HepG2 (cell line): ENCODE measurements around the gene NFKBIL1. TPM values are rescaled to one million over a fixed set of nuclear protein-coding genes. Genes with fewer than 3 reads are reported as not detected.
"Not testable (repeated sequence)": the region's sequence is repeated elsewhere in the genome, so short reads cannot be mapped to it uniquely, and the experiment has no call there.

Source experiments
- ATAC-seq: fragments of 200-7000 bp; cut with Tn5 transposase; 3 replicates; pipeline ENCODE4 v1.9.1; 2020; ENCODE audit warnings: mild to moderate bottlenecking, moderate library complexity
- BruUV-seq: library from RNA; stranded (reverse); fragments of 400-500 nt; replicated peaks from 2 replicates; lab custom pipeline; 2021; lab: Mats Ljungman, UMichigan
- CTCF ChIA-PET: fragments of 300-600 bp; formaldehyde crosslinking; extraction: SDS; loops from one replicate; lab custom pipeline; 2021; ENCODE audit warnings: low total read pairs, inconsistent platforms, low intra/inter-chr PET ratio; lab: Yijun Ruan, JAX
- POLR2A ChIA-PET: fragments of 350-600 bp; sonication (Branson Sonifier 250); formaldehyde crosslinking; loops from one replicate; lab custom pipeline; 2020; ENCODE audit warnings: antibody characterized with exemption, inconsistent platforms; lab: Yijun Ruan, JAX
- DNase-seq: peaks from one replicate; pipeline ENCODE4 v3.0.0-alpha.2; 2015; ENCODE audit warnings: low spot score
- FAIRE-seq: peaks from 3 replicates; lab custom pipeline; 2011; peaks lifted over from hg19 to GRCh38; lab: Jason Lieb, UNC
- H2AFZ ChIP-seq: one replicate; pipeline ENCODE4 v1.6.1; 2011; ENCODE audit warnings: low read length, inconsistent platforms
- H3K27ac ChIP-seq: fragments of 300-600 bp; 3 replicates; pipeline ENCODE4 v1.8.0; 2011; ENCODE audit warnings: mixed run types, mild to moderate bottlenecking, mixed read lengths, low read length, inconsistent platforms; ENCODE audit not compliant: insufficient read depth; ENCODE audit errors: extremely low read length
- H3K27me3 ChIP-seq, 2 experiments: fragments of 200-600 bp in 1 of 2; 2 replicates in 1 of 2; 3 replicates in 1 of 2; pipeline versions ENCODE4 v1.6.0 to v1.8.0; 2011; ENCODE audit warnings: low read length in 2 of 2, mild to moderate bottlenecking in 2 of 2, moderate library complexity in 2 of 2, inconsistent platforms in 1 of 2; ENCODE audit not compliant: insufficient read depth in 2 of 2, control insufficient read depth in 1 of 2
- H3K36me3 ChIP-seq, 2 experiments: fragments of 200-600 bp in 1 of 2; replicated peaks in 1 of 2; 2 replicates in 1 of 2; 3 replicates in 1 of 2; pipeline versions ENCODE4 v1.5.1 to v1.8.0; 2011; ENCODE audit warnings: low read length in 2 of 2, inconsistent platforms in 1 of 2; ENCODE audit not compliant: insufficient read depth in 2 of 2, control insufficient read depth in 1 of 2
- H3K4me1 ChIP-seq: 2 replicates; pipeline ENCODE4 v1.5.1; 2012; ENCODE audit warnings: low read length, inconsistent platforms; ENCODE audit not compliant: insufficient read depth
- H3K4me2 ChIP-seq: 2 replicates; pipeline ENCODE4 v1.6.0; 2011; ENCODE audit warnings: low read depth, low read length, inconsistent platforms
- H3K4me3 ChIP-seq, 3 experiments: fragments of 200-600 bp in 1 of 3; sonication (generic), shearing (Covaris generic) in 1 of 3; replicated peaks in 1 of 3; 2 replicates each; pipeline ENCODE4 v1.5.1; 2011 to 2016; ENCODE audit warnings: low read length in 3 of 3, inconsistent platforms in 2 of 3, low read depth in 2 of 3, mild to moderate bottlenecking in 2 of 3, control low read depth in 1 of 3, mixed read lengths in 1 of 3; ENCODE audit not compliant: insufficient read depth in 1 of 3
- H3K79me2 ChIP-seq: one replicate; pipeline ENCODE4 v1.6.1; 2011; ENCODE audit warnings: low read length, inconsistent platforms; ENCODE audit not compliant: insufficient read depth
- H3K9ac ChIP-seq: 2 replicates; pipeline ENCODE4 v1.6.0; 2011; ENCODE audit warnings: mild to moderate bottlenecking, low read depth, low read length, inconsistent platforms; ENCODE audit not compliant: insufficient read depth
- H3K9me3 ChIP-seq: 2 replicates; pipeline ENCODE4 v1.5.1; 2012; ENCODE audit warnings: mild to moderate bottlenecking, low read length
- H4K20me1 ChIP-seq: 2 replicates; pipeline ENCODE4 v1.6.0; 2011; ENCODE audit warnings: inconsistent platforms, mild to moderate bottlenecking, low read length, moderate library complexity; ENCODE audit not compliant: insufficient read depth
- ATAD3A ChIP-seq: sonication (generic); formaldehyde crosslinking; IDR thresholded peaks from 2 replicates; pipeline ENCODE4 v1.4.0; 2020; ENCODE audit warnings: missing genetic modification reagents
- CTCF ChIP-seq: sonication (generic); formaldehyde crosslinking; IDR thresholded peaks from 2 replicates; pipeline ENCODE4 v1.5.0; 2020; ENCODE audit warnings: mild to moderate bottlenecking, missing genetic modification reagents, moderate library complexity
- FOXA1 ChIP-seq, 2 experiments: fragments of 450-650 bp in 1 of 2; sonication (generic) in 1 of 2; formaldehyde crosslinking in 1 of 2; IDR thresholded peaks; 2 replicates each; pipeline versions ENCODE4 v1.4.0 to v1.6.1; 2016 to 2020; ENCODE audit warnings: missing genetic modification reagents in 1 of 2
- FOXA3 ChIP-seq: IDR thresholded peaks from 2 replicates; pipeline ENCODE4 v1.6.1; 2016; ENCODE audit warnings: missing genetic modification reagents, missing compliant biosample characterization
- MED13 ChIP-seq: sonication (generic); formaldehyde crosslinking; IDR thresholded peaks from 2 replicates; pipeline ENCODE4 v1.5.0; 2020; ENCODE audit warnings: missing genetic modification reagents
- PTBP1 ChIP-seq: fragments of 200-400 bp; formaldehyde crosslinking; IDR thresholded peaks from 2 replicates; pipeline ENCODE4 v1.6.1; 2018; ENCODE audit warnings: low read length, low read depth; ENCODE audit not compliant: poor library complexity, severe bottlenecking
- RAD21 ChIP-seq: fragments of 450-650 bp; formaldehyde crosslinking; IDR thresholded peaks from 2 replicates; pipeline ENCODE4 v1.5.0; 2020; ENCODE audit warnings: mild to moderate bottlenecking
- RFXAP ChIP-seq: sonication (generic); formaldehyde crosslinking; IDR thresholded peaks from 2 replicates; pipeline ENCODE4 v1.4.0; 2020; ENCODE audit warnings: missing genetic modification reagents, borderline replicate concordance
- SMC3 ChIP-seq: IDR thresholded peaks from 2 replicates; pipeline ENCODE4 v1.6.1; 2011; ENCODE audit warnings: low read length, improper control_type of control experiment
- SOX13 ChIP-seq, 3 experiments: fragments of 450-650 bp in 1 of 3; sonication (generic) in 1 of 3; formaldehyde crosslinking in 1 of 3; IDR thresholded peaks in 2 of 3; conservative IDR thresholded peaks in 1 of 3; 2 replicates each; pipeline versions ENCODE4 v1.5.0 to v1.6.1; 2016 to 2020; ENCODE audit warnings: antibody characterized with exemption in 1 of 3, mild to moderate bottlenecking in 1 of 3, missing compliant biosample characterization in 1 of 3, missing genetic modification reagents in 1 of 3, moderate library complexity in 1 of 3
- STAG1 ChIP-seq: sonication (generic); formaldehyde crosslinking; IDR thresholded peaks from 2 replicates; pipeline ENCODE4 v1.4.0; 2020; ENCODE audit warnings: missing genetic modification reagents
- SYNCRIP ChIP-seq: fragments of 200-400 bp; formaldehyde crosslinking; IDR thresholded peaks from 2 replicates; pipeline ENCODE4 v1.6.1; 2018; ENCODE audit warnings: mild to moderate bottlenecking, low read depth, low read length; ENCODE audit not compliant: insufficient read depth
- ZBTB3 ChIP-seq: sonication (generic); formaldehyde crosslinking; IDR thresholded peaks from 2 replicates; pipeline ENCODE4 v1.4.0; 2020; ENCODE audit warnings: low read depth, mild to moderate bottlenecking, moderate library complexity, missing genetic modification reagents, borderline replicate concordance
- ZNF282 ChIP-seq: fragments of 450-650 bp; IDR thresholded peaks from 2 replicates; pipeline ENCODE4 v1.6.1; 2018; ENCODE audit not compliant: partially characterized antibody
- ZNF597 ChIP-seq: sonication (generic); formaldehyde crosslinking; IDR thresholded peaks from 2 replicates; pipeline ENCODE4 v1.5.0; 2020; ENCODE audit warnings: missing genetic modification reagents
- ZNF878 ChIP-seq: sonication (generic); formaldehyde crosslinking; IDR thresholded peaks from 2 replicates; pipeline ENCODE4 v1.8.1; 2023; ENCODE audit warnings: mild to moderate bottlenecking, missing genetic modification reagents, moderate library complexity
- WGBS: methylation state at CpG from one replicate; pipeline ENCODE4 v1.1.6; 2017; ENCODE audit warnings: low lambda C conversion rate; 5-methylcytosine and 5-hydroxymethylcytosine counted together
- in situ Hi-C: cut with HindIII; loops from 2 replicates; pipeline ENCODE4 v1.10.0; 2017; ENCODE audit warnings: low pct_unique_long_range_greater_than_20kb; ENCODE audit not compliant: extremely low pct_ligation_motif_present
- intact Hi-C: fragments of 100-400 bp; cut with micrococcal nuclease; formaldehyde crosslinking; loops from one replicate; pipeline ENCODE4 v1.10.0; 2022; ENCODE audit not compliant: unreplicated experiment
- polyA plus RNA-seq, 8 experiments: library from polyadenylated mRNA; depleted of rRNA in 3 of 8; stranded (reverse) in 7 of 8; unstranded in 1 of 8; fragments of >200 nt; fragmentation: Illumina TruSeq in 4 of 8; extraction: Trizol in 4 of 8; gene quantifications; 2 replicates each; pipeline versions ENCODE4 v1.2.1 to v1.2.3, GENCODE V29; 2011 to 2016; ENCODE audit warnings: low read depth in 4 of 8, missing spikeins in 1 of 8, mixed read lengths in 1 of 8; ENCODE audit not compliant: insufficient read depth in 1 of 8
- total RNA-seq, 5 experiments: library from RNA; depleted of rRNA; stranded (reverse); fragments of >200 nt; fragmentation: Illumina TruSeq; extraction: Trizol; gene quantifications; 2 replicates each; pipeline ENCODE4 v1.2.3, GENCODE V29; 2016; ENCODE audit warnings: low read depth in 1 of 5

NFKBIL1 gene
- total and polyA plus RNA-seq, 2 of the 13 experiments (the other 11 are each of a cell fraction or from before 2014, with no cell fraction given): 9.7 to 19.5 TPM

GRCh38 chr6:31551371-31551770, 4.0 kb downstream of the NFKBIL1 start:
- ChIA-PET POLR2A (interaction anchor here (1.2 kb wide), 1 partner anchor 100 kb away, joined by 3 read pairs; no protein-coding TSS in a partner anchor), CTCF (interaction anchor here (0.9 to 1.3 kb wide), 3 partner anchors 30 to 47 kb away, joined by 4 to 9 read pairs (median 5); no protein-coding TSS in a partner anchor)
- ATAC-seq; H4K20me1 ChIP-seq; H3K4me3 ChIP-seq; in situ Hi-C loops; H3K9ac ChIP-seq; H3K27me3 ChIP-seq; H3K27ac ChIP-seq; DNase-seq; H3K9me3 ChIP-seq; FAIRE-seq; H2AFZ ChIP-seq; H3K4me2 ChIP-seq; BruUV-seq; H3K79me2 ChIP-seq; TF ChIP-seq FOXA1 (IDR thresholded peaks at IDR 0.05): not testable (repeated sequence)
- Histone ChIP-seq H3K36me3 (peaks cover 6 to 26% of the 10 kb centered on the region in 2 experiments), H3K4me1 (peaks cover 22% of the 10 kb centered on the region)
- WGBS: 96% methylated on average over 5 of the region's 5 CpGs
- TF ChIP-seq SMC3: peak; percentile 65
- peak; percentile 73 for TF ChIP-seq CTCF (CRISPR knock-in tag)
- TF ChIP-seq FOXA3 (CRISPR knock-in tag): peak; percentile 31; the same call in 1 of the 2 replicates
- 0 out of 2 replicates have a peak, but pooled peaks have one; percentile 36 for TF ChIP-seq RAD21 (CRISPR knock-in tag)
- peak; percentile 73 for TF ChIP-seq STAG1
- TF ChIP-seq FOXA1 (CRISPR knock-in tag; IDR thresholded peaks at IDR 0.05): peak; percentile 73
- intact Hi-C loops: loop anchor here (1.0 kb wide), 1 partner anchor 46 kb away; no protein-coding TSS in a partner anchor

- POLR2A ChIA-PET: no interaction called here
- ATAC-seq (no peak), DNase-seq (no peak), FAIRE-seq (no peak)
- in situ Hi-C loops: no loop called here
- Histone ChIP-seq H2AFZ (no peak overlapping the region), H3K4me3 (no peak overlapping the region), H4K20me1 (no peaks in the 10 kb centered on the region), H3K4me2 (no peak overlapping the region), H3K27me3 (no peaks in the 10 kb centered on the region), H3K4me1 (no peaks in the 10 kb centered on the region), H3K9me3 (no peaks in the 10 kb centered on the region), H3K36me3 (peaks cover 22 to 52% of the 10 kb centered on the region in 2 experiments; a peak in 4 of 5 replicates), H3K79me2 (no peaks in the 10 kb centered on the region), H3K27ac (no peak overlapping the region), H3K9ac (no peak overlapping the region)
- intact Hi-C loops: no loop called here
- no TSS peak for BruUV-seq
- CTCF ChIA-PET: no interaction called here
- 92% methylated on average over 3 of the region's 3 CpGs for WGBS
- no peak for TF ChIP-seq ZNF878 (CRISPR knock-in tag)
- TF ChIP-seq SYNCRIP: no peak
- TF ChIP-seq MED13 (CRISPR knock-in tag): no peak
- no peak for TF ChIP-seq PTBP1
- TF ChIP-seq ATAD3A: no peak
- TF ChIP-seq SOX13 (IDR thresholded peaks at IDR 0.05): no peak
- no peak for TF ChIP-seq SOX13 (CRISPR knock-in tag; conservative IDR thresholded peaks at IDR 0.05 in 1 of 2, IDR thresholded peaks at IDR 0.05 in 1 of 2)
- TF ChIP-seq RFXAP: no peak
- no peak for TF ChIP-seq ZNF282
- no peak for TF ChIP-seq ZNF597 (CRISPR knock-in tag)
- no peak for TF ChIP-seq ZBTB3 (CRISPR knock-in tag)
These were observed 8.9 kb downstream of the NFKBIL1 start for GRCh38 chr6:31556307-31556706.
